ENCODE measurements around the gene TMF1. TPM values are rescaled to one million over a fixed set of nuclear protein-coding genes. Genes with fewer than 3 reads are reported as not detected.

Gene TMF1
- total RNA-seq, 1 donor from 2014 or later, result 18.1 TPM

DNA sequence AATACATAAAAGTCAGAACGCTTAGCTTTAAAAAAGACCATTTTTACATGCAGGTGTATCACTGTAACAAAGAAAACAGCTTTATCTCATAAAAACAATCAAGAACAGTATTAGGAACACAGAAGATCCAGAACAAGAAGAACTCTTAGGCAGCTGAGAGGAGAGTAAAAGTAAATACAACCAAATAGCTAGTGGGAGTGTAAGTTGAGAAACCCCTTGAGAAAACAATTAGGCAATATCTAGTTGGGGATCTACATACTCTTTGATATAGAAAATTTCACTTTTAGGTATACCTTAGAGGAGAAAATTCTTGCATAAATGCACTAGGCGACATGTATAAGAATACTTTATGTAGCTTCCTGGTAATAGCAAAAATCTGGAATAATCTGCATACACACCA lies 7.5 kb downstream of the TMF1 start:
- Mint-ChIP-seq H3K27me3 (ENCODE audit: unreplicated experiment) (no peaks in the 10 kb centered on the region), H3K4me3 (ENCODE audit: unreplicated experiment) (no peak overlapping the region), H3K4me1 (ENCODE audit: unreplicated experiment) (no peaks in the 10 kb centered on the region), H3K36me3 (ENCODE audit: low read depth, unreplicated experiment) (peaks cover 19% of the 10 kb centered on the region), H3K27ac (ENCODE audit: unreplicated experiment) (no peak overlapping the region), H3K9me3 (ENCODE audit: unreplicated experiment) (no peaks in the 10 kb centered on the region)
- DNase-seq (ENCODE audit: low spot score), result no peak
- TF ChIP-seq, protein P1, sequence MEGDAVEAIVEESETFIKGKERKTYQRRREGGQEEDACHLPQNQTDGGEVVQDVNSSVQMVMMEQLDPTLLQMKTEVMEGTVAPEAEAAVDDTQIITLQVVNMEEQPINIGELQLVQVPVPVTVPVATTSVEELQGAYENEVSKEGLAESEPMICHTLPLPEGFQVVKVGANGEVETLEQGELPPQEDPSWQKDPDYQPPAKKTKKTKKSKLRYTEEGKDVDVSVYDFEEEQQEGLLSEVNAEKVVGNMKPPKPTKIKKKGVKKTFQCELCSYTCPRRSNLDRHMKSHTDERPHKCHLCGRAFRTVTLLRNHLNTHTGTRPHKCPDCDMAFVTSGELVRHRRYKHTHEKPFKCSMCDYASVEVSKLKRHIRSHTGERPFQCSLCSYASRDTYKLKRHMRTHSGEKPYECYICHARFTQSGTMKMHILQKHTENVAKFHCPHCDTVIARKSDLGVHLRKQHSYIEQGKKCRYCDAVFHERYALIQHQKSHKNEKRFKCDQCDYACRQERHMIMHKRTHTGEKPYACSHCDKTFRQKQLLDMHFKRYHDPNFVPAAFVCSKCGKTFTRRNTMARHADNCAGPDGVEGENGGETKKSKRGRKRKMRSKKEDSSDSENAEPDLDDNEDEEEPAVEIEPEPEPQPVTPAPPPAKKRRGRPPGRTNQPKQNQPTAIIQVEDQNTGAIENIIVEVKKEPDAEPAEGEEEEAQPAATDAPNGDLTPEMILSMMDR (IDR thresholded peaks at IDR 0.05; ENCODE audit: unreplicated experiment), result no peak

DNA sequence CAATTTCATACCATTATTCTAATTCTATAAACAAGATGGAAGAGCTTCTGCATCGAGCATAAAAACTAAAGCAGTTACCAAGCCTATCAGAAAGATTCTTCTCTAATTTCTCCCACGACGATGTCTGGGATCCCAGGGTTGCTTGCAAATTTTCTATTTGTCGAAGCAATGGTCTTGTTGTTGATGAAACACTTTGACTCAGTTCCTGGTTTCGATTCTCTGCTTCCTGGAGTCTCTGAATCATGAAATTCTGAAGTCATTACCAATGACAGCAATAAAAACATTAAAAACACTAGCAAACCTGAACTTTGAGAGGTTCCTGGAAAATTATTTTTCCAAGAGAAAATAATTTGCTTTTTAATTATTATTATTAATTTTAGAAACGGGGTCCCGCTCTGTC lies 18.7 kb downstream of the TMF1 start:
- Mint-ChIP-seq H3K27me3 (ENCODE audit: unreplicated experiment) (no peaks in the 10 kb centered on the region), H3K4me1 (ENCODE audit: unreplicated experiment) (no peaks in the 10 kb centered on the region), H3K9me3 (ENCODE audit: unreplicated experiment) (no peaks in the 10 kb centered on the region), H3K36me3 (ENCODE audit: low read depth, unreplicated experiment) (peaks cover 33% of the 10 kb centered on the region), H3K4me3 (ENCODE audit: unreplicated experiment) (no peak overlapping the region), H3K27ac (ENCODE audit: unreplicated experiment) (no peak overlapping the region)
- DNase-seq (ENCODE audit: low spot score), result no peak
- TF ChIP-seq, protein P1 (IDR thresholded peaks at IDR 0.05; ENCODE audit: unreplicated experiment), result no peak

DNA sequence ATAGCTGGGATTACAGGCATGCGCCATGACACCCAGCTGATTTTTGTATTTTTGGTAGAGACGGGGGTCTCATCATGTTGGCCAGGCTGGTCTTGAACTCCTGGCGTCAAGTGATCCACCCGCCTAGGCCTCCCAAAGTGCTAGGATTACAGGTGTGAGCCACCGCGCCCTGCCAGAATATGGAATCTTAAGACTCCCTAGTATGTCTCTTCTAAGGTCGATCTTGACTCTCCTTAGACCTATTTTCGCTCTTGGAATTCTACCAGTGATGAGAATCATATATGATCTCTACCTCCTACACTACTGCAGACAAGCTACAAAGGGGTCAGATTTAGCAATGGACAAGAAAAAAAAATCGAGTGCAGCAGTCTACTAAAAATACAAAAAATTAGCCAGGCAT lies 19.4 kb downstream of the TMF1 start:
- Mint-ChIP-seq H3K27ac (ENCODE audit: unreplicated experiment) (no peak overlapping the region), H3K4me3 (ENCODE audit: unreplicated experiment) (no peak overlapping the region), H3K9me3 (ENCODE audit: unreplicated experiment) (no peaks in the 10 kb centered on the region), H3K4me1 (ENCODE audit: unreplicated experiment) (no peaks in the 10 kb centered on the region), H3K36me3 (ENCODE audit: low read depth, unreplicated experiment) (peaks cover 35% of the 10 kb centered on the region), H3K27me3 (ENCODE audit: unreplicated experiment) (no peaks in the 10 kb centered on the region)
- TF ChIP-seq, protein P1 (IDR thresholded peaks at IDR 0.05; ENCODE audit: unreplicated experiment), result no peak
- no peak for DNase-seq (ENCODE audit: low spot score)

DNA sequence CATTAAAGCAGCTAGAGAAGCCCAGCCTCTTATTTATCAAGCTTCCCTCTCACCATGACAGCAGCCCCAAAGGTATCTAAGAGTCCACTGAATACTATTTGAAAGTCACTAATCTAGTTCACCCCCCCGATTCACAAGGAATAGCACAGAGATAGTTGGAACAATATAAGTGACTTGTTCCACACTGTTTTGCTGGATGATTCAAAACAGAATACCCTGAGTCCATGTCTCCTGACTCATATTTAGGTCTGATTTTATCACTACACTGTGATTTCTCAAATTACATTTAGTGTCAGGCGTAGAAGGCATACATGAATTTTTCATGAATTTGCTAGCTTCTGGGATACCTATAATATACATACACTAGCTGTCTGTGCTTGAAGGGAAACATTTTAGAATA lies 20.0 kb downstream of the TMF1 start:
- TF ChIP-seq, protein P1 (IDR thresholded peaks at IDR 0.05; ENCODE audit: unreplicated experiment), result no peak
- Mint-ChIP-seq H3K4me1 (ENCODE audit: unreplicated experiment) (no peaks in the 10 kb centered on the region), H3K9me3 (ENCODE audit: unreplicated experiment) (no peaks in the 10 kb centered on the region), H3K27ac (ENCODE audit: unreplicated experiment) (no peak overlapping the region), H3K27me3 (ENCODE audit: unreplicated experiment) (no peaks in the 10 kb centered on the region), H3K4me3 (ENCODE audit: unreplicated experiment) (no peak overlapping the region), H3K36me3 (ENCODE audit: low read depth, unreplicated experiment) (peaks cover 35% of the 10 kb centered on the region)
- no peak for DNase-seq (ENCODE audit: low spot score)

DNA sequence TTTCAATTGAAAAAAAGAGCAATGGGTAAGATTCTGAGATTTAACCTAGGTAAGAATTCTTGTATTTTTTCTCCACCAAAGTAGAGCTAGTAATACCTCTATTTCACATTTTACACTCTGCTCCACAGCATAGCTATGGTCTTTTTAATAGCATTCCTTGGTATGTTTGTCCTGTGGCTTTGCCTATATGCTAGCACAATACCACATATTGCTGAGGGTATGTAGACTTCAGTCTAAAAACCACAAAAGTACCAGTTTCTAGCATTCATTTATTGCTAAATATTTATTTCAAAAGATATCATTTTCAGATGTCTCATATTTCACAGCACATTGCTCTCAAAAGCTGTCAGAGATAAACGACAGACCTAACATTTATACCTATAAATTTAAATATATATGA lies 20.5 kb downstream of the TMF1 start:
- Mint-ChIP-seq H3K27ac (ENCODE audit: unreplicated experiment) (no peak overlapping the region), H3K4me3 (ENCODE audit: unreplicated experiment) (no peak overlapping the region), H3K27me3 (ENCODE audit: unreplicated experiment) (no peaks in the 10 kb centered on the region), H3K9me3 (ENCODE audit: unreplicated experiment) (no peaks in the 10 kb centered on the region), H3K4me1 (ENCODE audit: unreplicated experiment) (no peaks in the 10 kb centered on the region), H3K36me3 (ENCODE audit: low read depth, unreplicated experiment) (peaks cover 35% of the 10 kb centered on the region)
- DNase-seq (ENCODE audit: low spot score), result no peak
- TF ChIP-seq, protein P1 (IDR thresholded peaks at IDR 0.05; ENCODE audit: unreplicated experiment), result no peak
